GM12874 (cell line): ENCODE results near the gene TEX35.

Experiments
- CTCF ChIP-seq: IDR thresholded peaks from 2 replicates; pipeline ENCODE4 v1.5.1; 2011; ENCODE audit warnings: low read depth, mild to moderate bottlenecking, control low read depth, low read length, moderate library complexity; ENCODE audit not compliant: insufficient read depth

The TEX35 gene

GRCh38 chr1:178563099-178563820 is 50.4 kb downstream of the TEX35 start:
- no peak for TF ChIP-seq CTCF

- TF ChIP-seq CTCF = no peak
These were observed 51.3 kb downstream of the TEX35 start for GRCh38 chr1:178564086-178564782.

GRCh38 chr1:178564783-178565180 is 51.9 kb downstream of the TEX35 start:
- TF ChIP-seq CTCF = no peak

- no peak for TF ChIP-seq CTCF
These were observed 52.7 kb downstream of the TEX35 start for GRCh38 chr1:178565586-178565985.

- no peak for TF ChIP-seq CTCF
These were observed 53.3 kb downstream of the TEX35 start for GRCh38 chr1:178566187-178566586.

GRCh38 chr1:178571807-178572206 is 58.9 kb downstream of the TEX35 start:
- TF ChIP-seq CTCF = no peak
